ENCODE results near the gene LTB.

Gene LTB

GRCh38 chr6:31576897-31577578 lies 5.2 kb downstream of the LTB start:
- DNase-seq (ENCODE audit: low spot score), result no peak

GRCh38 chr6:31575952-31576685 lies 6.1 kb downstream of the LTB start:
- DNase-seq (ENCODE audit: low spot score), result peak; percentile 85

GRCh38 chr6:31575335-31575901 lies 6.8 kb downstream of the LTB start, which contains the start of gene TNF:
TNF (plus strand) TSS chr6:31575565; CDS start chr6:31575742, 177 bp downstream.
- peak; percentile 42 for DNase-seq (ENCODE audit: low spot score)

GRCh38 chr6:31574106-31575061 lies 7.8 kb downstream of the LTB start:
- DNase-seq (ENCODE audit: low spot score), result no peak

GRCh38 chr6:31573239-31574105 lies 8.8 kb downstream of the LTB start:
- no peak for DNase-seq (ENCODE audit: low spot score)

GRCh38 chr6:31572041-31572911 lies 9.9 kb downstream of the LTB start, which contains the start of gene LTA:
LTA (plus strand) TSS chr6:31572289; CDS start chr6:31572743, 454 bp downstream.
- DNase-seq (ENCODE audit: low spot score), result no peak

- DNase-seq (ENCODE audit: low spot score), result no peak
These were observed 12.2 kb downstream of the LTB start for GRCh38 chr6:31569861-31570536.

- DNase-seq (ENCODE audit: low spot score), result no peak
These were observed 13.7 kb downstream of the LTB start for GRCh38 chr6:31568537-31568961.

GRCh38 chr6:31567531-31568370 lies 14.5 kb downstream of the LTB start:
- DNase-seq (ENCODE audit: low spot score), result no peak

GRCh38 chr6:31560697-31561058 lies 21.5 kb downstream of the LTB start:
- no peak for DNase-seq (ENCODE audit: low spot score)

- no peak for DNase-seq (ENCODE audit: low spot score)
These were observed 22.1 kb downstream of the LTB start for GRCh38 chr6:31559958-31560696.

GRCh38 chr6:31559606-31559957 lies 22.6 kb downstream of the LTB start:
- no peak for DNase-seq (ENCODE audit: low spot score)

- no peak for DNase-seq (ENCODE audit: low spot score)
These were observed 23.4 kb downstream of the LTB start for GRCh38 chr6:31558631-31559500.

GRCh38 chr6:31558318-31558625 lies 24.0 kb downstream of the LTB start:
- DNase-seq (ENCODE audit: low spot score), result no peak

GRCh38 chr6:31557443-31558317 lies 24.5 kb downstream of the LTB start:
- no peak for DNase-seq (ENCODE audit: low spot score)

GRCh38 chr6:31556307-31556706 lies 25.9 kb downstream of the LTB start:
- DNase-seq (ENCODE audit: low spot score), result no peak
